NAMALWA (cell line): ENCODE measurements around the gene COL13A1.

Experiments
- DNase-seq: peaks from one replicate; pipeline ENCODE4 v3.0.0-alpha.2; 2015; ENCODE audit warnings: low spot score

The COL13A1 gene

DNA sequence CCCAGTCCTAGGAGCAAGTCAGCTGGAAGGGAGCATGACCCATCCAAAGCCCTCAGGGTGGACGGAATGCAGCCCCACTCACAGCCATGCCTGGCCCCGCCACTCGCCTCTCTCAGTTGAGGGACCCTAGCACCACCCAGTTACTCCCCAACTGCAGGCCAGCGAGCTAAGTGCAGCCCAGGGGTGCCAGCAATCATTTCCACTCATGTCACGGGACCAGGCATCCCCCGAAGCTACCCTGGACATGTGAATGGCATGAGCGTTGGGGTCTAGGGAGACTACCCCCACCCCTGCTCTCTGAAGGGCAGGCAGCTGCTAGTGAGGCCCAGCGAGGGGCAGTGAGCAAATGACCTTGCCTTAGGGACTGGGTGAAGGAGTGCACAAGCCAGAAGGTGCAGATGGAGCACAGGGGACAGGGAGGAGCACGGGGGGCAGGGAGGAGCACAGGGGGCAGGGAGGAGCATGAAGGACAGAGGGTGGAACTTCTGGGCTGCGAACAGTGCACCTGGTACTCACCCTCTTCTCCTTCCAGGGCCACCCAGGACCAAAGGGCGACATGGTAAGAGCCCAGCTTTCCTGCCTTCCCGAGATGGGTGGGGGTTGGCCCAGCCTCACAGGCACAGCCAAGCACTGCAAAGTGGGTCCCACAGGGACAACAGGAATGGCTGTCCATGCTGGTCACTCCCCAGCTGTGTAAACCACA, 87.3 kb downstream of the COL13A1 start:
- DNase-seq: no peak

DNA sequence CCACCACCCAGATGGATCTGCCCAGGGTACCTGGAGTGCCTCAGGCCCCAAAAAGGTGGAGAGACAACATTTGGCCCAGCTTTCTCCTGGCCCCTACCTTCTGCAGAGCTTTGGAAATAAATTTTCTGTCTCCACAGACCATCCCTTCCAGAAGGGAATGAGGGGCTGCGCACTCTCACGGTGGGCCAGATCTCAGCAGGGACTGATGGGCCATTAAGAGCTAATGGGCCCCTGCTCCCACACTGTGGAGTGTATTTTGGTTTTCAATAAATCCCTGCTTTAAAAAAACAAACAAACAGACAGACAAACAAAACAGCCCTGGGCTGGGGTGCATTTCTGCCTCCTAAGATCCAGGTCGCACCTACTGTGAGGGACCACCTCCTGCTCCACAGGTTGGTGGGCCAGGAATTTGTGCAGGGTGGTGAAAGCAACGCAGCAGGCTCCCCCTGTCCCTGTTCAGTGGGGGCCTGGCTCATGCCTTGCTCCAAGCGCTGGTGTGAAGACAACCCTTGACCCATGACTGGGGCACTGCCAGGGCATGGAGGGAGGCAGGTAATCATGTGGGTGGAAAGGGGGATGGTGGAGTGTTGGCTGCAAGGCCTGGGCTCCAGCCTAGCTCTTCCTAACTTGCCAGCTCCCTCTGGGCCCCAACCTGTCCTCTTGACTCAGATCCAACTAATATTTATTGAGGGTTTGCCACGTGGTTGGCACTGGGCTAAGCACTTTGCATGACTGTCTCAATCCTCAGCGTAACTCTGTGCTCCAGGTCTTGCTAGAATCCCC, 88.5 kb downstream of the COL13A1 start:
- DNase-seq: no peak

GRCh38 chr10:69891057-69891617, 89.4 kb downstream of the COL13A1 start:
- no peak for DNase-seq

DNA sequence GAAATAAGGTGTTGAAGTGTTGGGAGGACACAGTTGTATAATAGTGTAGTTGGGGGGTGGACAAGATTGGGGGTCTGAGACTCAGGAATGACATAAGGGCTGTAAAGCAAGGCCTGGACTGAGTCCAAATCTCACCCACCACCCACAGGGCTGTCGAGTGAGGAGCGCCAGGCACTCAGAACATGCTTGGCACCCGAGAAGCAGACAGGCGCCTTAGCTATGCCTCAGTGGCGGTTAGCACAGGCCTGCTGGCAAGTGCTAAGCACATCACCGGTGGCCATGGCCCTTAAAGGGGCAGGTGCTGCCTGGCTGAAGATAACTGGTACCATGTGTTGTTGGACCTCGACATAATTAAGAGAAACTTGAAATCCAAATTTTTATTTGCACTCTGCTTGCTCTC, 90.7 kb downstream of the COL13A1 start:
- DNase-seq: no peak

DNA sequence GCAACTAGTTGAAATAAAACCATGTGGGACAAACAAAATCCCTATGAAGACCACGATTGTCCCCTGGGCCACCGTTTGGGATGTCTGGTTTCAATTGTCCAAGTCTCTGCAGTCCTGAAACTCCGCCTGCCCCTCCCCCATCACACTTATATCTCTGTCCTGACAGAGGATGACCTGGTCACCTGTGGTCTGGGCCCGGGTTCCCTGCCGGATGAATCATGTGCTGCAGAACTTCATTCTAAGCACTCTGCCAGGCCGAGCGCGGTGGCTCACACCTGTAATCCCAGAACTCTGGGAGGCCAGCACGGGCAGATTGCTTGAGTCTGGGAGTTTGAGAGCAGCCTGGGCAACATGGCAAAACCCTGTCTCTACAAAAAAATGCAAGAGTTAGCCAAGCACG, 91.1 kb downstream of the COL13A1 start:
- DNase-seq: no peak

- DNase-seq: no peak
Observed at GRCh38 chr10:69893271-69893900, 91.7 kb downstream of the COL13A1 start.

GRCh38 chr10:69894156-69894555, 92.5 kb downstream of the COL13A1 start:
- DNase-seq: no peak

DNA sequence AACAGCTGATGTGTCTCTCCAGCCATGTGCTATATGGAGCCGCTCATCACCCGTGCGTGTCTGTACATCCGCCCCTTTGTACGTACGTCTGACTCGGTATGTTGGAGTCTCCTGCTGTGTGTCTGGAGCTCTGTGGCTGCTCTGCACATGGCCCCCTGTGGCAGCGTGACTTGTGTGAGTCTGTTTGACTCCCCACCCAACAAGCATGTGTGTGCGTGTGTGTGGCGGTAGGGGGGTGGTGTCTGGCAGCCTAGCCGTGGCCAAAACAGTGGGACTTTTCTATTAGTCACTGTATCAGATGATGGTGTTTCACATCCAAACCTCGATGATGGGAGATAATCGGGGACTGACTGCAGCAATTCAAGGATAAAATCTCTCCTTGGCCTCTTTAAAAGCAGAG, 94.1 kb downstream of the COL13A1 start:
- DNase-seq: no peak

DNA sequence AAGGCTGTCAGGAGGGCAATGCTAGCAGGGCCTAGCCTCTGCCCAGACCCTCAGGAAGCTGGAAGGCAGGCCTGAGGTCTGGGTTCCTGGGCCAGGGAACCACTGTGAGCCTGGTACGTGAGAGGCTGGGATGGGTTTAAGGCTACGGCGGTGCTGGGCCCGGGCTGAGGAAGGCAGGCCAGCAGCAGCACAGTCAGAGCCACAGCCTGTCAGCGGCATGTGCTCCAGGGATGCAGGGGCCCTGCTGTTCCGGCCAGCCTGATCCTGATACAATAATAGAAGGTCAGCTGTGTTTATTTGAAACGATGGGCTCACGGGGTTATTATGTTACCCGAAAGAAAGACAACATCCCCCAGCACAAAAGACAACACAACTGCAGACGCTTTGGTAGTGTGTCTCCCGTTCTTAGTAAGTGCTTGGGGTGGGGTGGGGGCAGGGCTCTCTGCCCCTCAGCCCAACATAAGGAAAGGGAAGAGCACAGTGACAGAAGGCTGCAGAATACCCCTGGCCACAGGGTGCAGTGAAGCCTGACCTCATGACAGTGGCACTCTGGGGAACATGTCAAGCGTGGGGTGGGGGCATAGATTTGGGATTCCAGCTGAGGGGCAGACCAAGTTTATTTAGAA, 95.0 kb downstream of the COL13A1 start:
- DNase-seq: no peak

GRCh38 chr10:69897432-69897831, 95.7 kb downstream of the COL13A1 start:
- DNase-seq: no peak

DNA sequence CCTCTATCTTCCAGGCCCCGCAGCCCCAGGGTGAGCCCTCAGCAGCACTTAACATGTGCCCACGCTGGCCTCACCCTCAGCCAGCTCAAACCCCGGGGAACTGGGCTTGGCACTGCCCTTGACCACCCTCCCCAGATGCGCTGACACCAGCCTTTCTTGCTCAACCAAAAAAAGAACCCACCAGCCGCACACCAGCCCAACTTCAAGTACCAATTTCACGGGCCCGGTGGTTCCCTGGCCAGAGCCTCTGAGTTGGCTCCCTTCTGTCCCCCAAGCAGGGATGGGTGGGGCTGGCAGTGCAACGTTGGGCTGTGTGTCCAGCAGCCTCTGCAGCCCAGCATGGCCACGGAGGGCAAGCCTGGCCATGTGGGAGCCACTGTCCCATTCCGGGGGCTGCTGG, 96.3 kb downstream of the COL13A1 start:
- DNase-seq: no peak

- no peak for DNase-seq
Observed at GRCh38 chr10:69898524-69898923, 96.8 kb downstream of the COL13A1 start.

- no peak for DNase-seq
Observed at GRCh38 chr10:69898941-69899340, 97.2 kb downstream of the COL13A1 start.

DNA sequence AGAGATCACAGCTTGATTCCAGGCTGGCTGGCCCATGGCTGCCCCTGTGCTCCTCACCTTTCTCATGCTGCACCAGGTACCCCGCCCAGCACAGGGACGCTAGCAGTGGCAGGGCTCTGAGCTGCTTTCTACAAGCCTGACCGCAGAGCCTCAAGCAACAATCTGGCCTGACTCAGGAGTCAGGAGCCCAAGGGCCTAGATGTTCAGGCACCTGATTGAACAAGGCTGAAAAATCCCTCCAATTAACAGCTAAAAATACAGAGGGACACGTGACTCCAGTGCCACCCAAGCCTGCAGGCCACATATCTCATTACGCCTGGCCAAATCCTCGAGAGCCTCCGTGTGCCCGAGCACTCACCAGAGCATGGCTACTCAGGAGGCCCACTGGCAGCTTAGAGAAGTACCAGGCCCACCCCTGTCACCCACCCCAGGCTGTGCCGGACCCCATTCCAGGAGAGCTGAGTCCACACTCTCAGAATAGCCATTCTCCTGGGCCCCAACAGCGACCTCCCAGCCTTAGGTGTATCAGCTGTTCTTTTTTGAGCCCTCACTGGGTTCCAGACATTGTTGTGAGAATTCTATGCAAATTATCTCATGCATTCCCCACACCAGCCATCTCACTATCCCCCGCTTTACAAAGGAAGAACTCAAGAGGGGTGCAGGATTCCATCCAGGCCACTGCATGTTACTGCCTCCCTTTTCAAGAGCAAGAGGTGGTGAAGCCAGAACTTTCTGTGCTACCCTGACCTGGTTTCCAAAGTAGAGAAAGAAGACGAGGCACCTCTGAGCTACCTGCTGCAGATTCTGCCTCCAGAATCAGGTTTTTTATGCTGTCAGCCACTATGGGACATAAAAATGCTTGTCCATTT, 98.3 kb downstream of the COL13A1 start:
- DNase-seq: no peak

DNA sequence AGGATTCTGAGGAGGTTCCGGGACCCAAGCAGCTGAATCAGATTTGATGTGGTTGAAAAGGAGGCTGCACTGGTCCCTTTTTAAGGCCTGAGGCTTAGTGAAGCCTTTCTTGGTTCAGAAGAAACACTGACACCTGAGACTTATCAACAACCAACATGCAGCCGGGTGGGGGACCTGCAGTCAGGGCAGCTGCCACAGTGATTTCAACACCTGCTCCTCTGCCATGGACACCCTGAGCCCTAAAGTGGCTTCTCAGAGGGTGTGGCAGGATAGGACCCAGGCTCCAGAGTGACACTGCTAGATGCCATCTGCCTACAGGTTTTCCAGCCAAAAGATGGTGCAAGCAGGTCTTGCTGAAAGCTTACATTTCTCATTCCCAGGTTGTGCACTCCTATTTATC, 99.3 kb downstream of the COL13A1 start:
- DNase-seq: no peak

DNA sequence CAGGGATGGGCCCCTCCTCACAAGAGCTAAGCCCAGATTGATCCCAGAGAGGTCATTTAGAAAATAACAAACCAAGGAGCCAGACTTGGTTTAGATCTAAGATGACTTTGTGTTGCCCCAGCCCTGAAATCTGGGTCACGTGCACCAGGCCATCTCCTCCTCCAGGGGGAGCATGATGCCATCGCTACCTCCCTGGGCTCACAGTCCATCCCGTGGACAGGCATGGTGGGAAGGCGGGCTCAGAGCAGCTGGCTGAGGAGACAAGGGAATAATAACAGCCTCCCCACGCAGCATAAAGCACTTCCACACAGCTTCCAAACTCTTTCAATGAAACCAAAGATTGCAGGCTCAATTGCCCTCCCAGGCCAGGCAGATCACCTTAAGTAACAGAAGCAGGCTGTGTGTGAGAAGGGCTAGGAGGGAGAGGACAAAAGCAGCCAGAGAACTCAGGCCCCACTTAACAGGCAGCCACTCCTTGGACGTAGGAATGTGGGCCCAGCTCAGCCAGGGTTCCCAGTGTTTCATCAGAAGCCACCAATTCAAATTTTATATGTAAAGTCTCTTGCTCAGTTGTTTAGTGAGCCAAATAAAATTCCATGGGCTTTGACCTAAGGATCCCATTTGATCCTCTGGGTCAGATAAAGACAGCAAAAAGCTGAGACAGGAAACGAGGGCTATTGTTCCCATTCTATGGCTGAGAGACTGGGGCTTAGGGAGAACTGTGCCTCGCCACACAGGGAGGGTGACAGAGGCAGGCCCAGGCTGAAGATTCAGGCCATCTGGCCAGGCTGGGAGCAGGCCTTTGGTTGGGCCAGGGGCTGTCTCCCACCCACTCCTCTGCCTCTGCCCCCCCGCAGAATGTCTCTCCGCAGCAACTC, 100.2 kb downstream of the COL13A1 start:
- DNase-seq: peak; percentile 58

DNA sequence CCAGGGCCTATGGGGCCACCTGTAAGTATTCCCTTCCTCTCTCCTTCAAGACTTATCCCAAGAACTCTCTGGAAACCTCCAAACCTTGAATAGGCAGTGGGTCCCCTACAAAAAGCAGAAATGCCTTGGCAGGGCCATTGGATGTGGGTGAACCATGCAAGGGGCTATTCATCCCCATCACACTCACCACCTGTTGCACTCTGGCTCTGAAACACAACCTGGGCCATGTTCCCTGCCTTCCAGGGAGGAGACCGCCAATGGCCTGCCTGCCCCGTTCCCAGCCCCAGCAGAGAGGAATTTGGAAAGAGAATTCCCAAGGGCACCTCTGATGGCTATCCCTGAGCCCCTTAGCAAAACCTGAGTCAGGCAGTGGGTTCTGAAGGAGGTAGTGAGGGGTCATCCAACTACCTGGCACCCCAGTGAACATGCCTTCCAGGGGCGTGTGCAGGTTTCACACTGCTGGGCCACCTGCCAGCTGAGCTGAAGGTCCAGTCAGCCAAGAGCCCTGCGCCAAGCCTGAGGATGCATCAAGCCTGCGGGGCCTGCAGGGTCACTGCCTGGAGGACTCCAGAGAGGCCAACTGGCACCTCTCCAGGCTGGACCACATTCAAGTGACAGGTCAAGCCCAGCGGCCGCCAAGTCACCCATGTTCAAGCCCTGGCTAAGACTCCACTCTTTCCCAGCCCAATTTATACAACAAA, 101.3 kb downstream of the COL13A1 start:
- no peak for DNase-seq

GRCh38 chr10:69904533-69904932, 102.8 kb downstream of the COL13A1 start:
- peak; percentile 20 for DNase-seq

- DNase-seq: peak; percentile 62
Observed at GRCh38 chr10:69906425-69906824, 104.7 kb downstream of the COL13A1 start.

- DNase-seq: no peak
Observed at GRCh38 chr10:69907517-69907916, 105.8 kb downstream of the COL13A1 start.
